PFSK-1 (cell line): ENCODE data around the gene SHLD1.

Source experiments
- POLR2AphosphoS5 ChIP-seq: IDR thresholded peaks from 2 replicates; pipeline ENCODE4 v1.6.1; 2012; ENCODE audit warnings: low read depth, mild to moderate bottlenecking, control low read depth, low read length, moderate library complexity
- SIN3A ChIP-seq: IDR thresholded peaks from 2 replicates; pipeline ENCODE4 v1.6.1; 2012; ENCODE audit warnings: mild to moderate bottlenecking, low read length, moderate library complexity, borderline replicate concordance; ENCODE audit not compliant: insufficient read depth
- TAF1 ChIP-seq: IDR thresholded peaks from 2 replicates; pipeline ENCODE4 v1.6.1; 2012; ENCODE audit warnings: low read length, control low read depth, borderline replicate concordance; ENCODE audit not compliant: insufficient read depth

- TF ChIP-seq POLR2AphosphoS5 (no peak), SIN3A (no peak), TAF1 (no peak)
These were observed 47.0 kb downstream of the SHLD1 start for GRCh38 chr20:5797165-5797564.
